Stimulated activated CD8-positive, alpha-beta memory T cell treated with anti-CD3 and anti-CD28 coated beads, Interleukin-4, amount 100 ng/mL, for 24 hours (primary cell): ENCODE results near the gene FAM114A1.
A peak's percentile ranks its signal among the peaks of the same experiment; 100 is the strongest.

ENCODE experiments used
- DNase-seq: peaks from one replicate; pipeline ENCODE4 v3.0.0-alpha.2; 2020; ENCODE audit warnings: low read depth

Gene FAM114A1

GRCh38 chr4:38867478-38868058 is at the start of gene FAM114A1:
TSS of gene FAM114A1 (plus strand) at chr4:38867806. CDS start at chr4:38878079, 10,273 bp downstream.
- no peak for DNase-seq

GRCh38 chr4:38818441-38818976 is 49.1 kb upstream of the FAM114A1 start:
- DNase-seq = no peak

- no peak for DNase-seq
Observed at GRCh38 chr4:38819569-38819968, 48.0 kb upstream of the FAM114A1 start.

- DNase-seq = no peak
Observed at GRCh38 chr4:38820329-38821061, 47.1 kb upstream of the FAM114A1 start.

- no peak for DNase-seq
Observed at GRCh38 chr4:38821739-38822138, 45.9 kb upstream of the FAM114A1 start.

GRCh38 chr4:38822748-38823303 is 44.8 kb upstream of the FAM114A1 start:
- DNase-seq = no peak

GRCh38 chr4:38823766-38824165 is 43.8 kb upstream of the FAM114A1 start:
- DNase-seq = no peak

GRCh38 chr4:38829237-38829636 is 38.4 kb upstream of the FAM114A1 start:
- no peak for DNase-seq

GRCh38 chr4:38831653-38832052 is 36.0 kb upstream of the FAM114A1 start:
- DNase-seq = no peak

GRCh38 chr4:38832206-38832605 is 35.4 kb upstream of the FAM114A1 start:
- no peak for DNase-seq

- no peak for DNase-seq
Observed at GRCh38 chr4:38832624-38833528, 34.7 kb upstream of the FAM114A1 start.

- DNase-seq = no peak
Observed at GRCh38 chr4:38834570-38834969, 33.0 kb upstream of the FAM114A1 start.

- no peak for DNase-seq
Observed at GRCh38 chr4:38837334-38837733, 30.3 kb upstream of the FAM114A1 start.

GRCh38 chr4:38837849-38838248 is 29.8 kb upstream of the FAM114A1 start:
- DNase-seq = no peak

- no peak for DNase-seq
Observed at GRCh38 chr4:38842994-38843393, 24.6 kb upstream of the FAM114A1 start.

- DNase-seq = no peak
Observed at GRCh38 chr4:38846015-38846414, 21.6 kb upstream of the FAM114A1 start.

- no peak for DNase-seq
Observed at GRCh38 chr4:38855466-38855865, 12.1 kb upstream of the FAM114A1 start.

GRCh38 chr4:38856046-38856445 is 11.6 kb upstream of the FAM114A1 start:
- no peak for DNase-seq

- peak; percentile 32 for DNase-seq
Observed at GRCh38 chr4:38856524-38857337, 10.9 kb upstream of the FAM114A1 start, which contains the start of gene TLR6. TSS of gene TLR6 (minus strand) at chr4:38856817. CDS start at chr4:38829473, 27,344 bp downstream.

- no peak for DNase-seq
Observed at GRCh38 chr4:38857354-38858096, 10.1 kb upstream of the FAM114A1 start.

GRCh38 chr4:38858097-38858420 is 9.5 kb upstream of the FAM114A1 start:
- no peak for DNase-seq
